ENCODE results near the gene ALAS1.

The ALAS1 gene

DNA sequence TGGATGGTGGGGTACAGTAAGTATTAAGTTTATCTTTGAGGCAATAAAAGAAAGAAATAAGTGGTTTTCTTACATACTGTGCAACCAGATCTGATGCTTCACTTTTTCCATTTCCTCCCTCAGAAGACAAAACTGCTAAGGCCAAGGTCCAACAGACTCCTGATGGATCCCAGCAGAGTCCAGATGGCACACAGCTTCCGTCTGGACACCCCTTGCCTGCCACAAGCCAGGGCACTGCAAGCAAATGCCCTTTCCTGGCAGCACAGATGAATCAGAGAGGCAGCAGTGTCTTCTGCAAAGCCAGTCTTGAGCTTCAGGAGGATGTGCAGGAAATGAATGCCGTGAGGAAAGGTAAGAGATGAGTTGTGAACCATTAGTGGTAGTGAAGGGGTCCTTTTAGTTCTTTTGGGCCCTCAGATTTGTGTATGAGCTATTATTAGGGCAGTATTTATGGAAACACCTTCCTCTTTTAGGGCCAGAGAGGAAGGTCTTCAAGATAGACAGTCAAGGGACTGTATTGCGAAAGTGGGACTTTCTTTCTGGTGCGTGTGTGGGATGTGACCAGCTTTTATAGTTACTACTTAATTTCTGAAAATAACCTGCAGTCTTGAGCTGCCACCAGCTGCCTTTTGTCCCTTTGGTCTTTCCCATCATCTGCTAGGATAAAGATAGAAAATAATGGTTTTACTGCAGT, 4.6 kb downstream of the ALAS1 start:
- DNase-seq: no peak

DNA sequence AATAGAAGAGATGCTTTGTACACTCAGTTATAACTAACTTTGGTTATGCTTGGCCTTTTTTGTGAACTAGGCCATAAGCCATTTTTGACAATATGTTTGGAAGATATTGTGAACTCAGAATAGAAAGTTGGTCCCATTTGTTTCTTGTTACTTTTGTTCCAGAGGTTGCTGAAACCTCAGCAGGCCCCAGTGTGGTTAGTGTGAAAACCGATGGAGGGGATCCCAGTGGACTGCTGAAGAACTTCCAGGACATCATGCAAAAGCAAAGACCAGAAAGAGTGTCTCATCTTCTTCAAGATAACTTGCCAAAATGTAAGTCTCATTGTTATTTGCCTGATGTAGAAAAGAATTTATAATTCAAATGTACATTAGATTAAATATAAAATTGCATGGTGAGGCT, 5.7 kb downstream of the ALAS1 start:
- no peak for DNase-seq

DNA sequence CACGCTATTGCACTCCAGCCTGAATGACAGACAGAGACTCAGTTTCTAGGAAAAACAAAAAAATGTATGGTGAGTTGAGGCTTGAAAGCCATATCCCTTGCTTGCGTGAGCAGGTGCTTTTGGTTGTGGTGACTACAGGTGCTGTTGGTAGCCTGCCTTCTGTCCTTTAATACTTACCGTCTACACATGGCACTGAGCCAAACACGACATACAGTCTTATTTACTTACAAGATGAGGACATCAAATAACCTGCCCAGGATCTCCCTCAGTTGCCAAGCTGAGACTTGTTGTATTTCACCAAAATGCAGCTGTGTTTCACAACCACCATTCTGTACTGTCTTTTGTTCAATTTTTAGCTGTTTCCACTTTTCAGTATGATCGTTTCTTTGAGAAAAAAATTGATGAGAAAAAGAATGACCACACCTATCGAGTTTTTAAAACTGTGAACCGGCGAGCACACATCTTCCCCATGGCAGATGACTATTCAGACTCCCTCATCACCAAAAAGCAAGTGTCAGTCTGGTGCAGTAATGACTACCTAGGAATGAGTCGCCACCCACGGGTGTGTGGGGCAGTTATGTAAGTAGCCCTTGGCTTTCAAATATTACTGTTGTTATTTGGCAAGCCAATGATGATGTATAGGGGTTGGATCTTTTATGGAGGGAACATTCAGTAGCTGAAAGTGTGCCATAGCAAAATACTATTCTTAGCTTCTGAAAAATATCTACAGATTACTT, 6.5 kb downstream of the ALAS1 start:
- DNase-seq: no peak

DNA sequence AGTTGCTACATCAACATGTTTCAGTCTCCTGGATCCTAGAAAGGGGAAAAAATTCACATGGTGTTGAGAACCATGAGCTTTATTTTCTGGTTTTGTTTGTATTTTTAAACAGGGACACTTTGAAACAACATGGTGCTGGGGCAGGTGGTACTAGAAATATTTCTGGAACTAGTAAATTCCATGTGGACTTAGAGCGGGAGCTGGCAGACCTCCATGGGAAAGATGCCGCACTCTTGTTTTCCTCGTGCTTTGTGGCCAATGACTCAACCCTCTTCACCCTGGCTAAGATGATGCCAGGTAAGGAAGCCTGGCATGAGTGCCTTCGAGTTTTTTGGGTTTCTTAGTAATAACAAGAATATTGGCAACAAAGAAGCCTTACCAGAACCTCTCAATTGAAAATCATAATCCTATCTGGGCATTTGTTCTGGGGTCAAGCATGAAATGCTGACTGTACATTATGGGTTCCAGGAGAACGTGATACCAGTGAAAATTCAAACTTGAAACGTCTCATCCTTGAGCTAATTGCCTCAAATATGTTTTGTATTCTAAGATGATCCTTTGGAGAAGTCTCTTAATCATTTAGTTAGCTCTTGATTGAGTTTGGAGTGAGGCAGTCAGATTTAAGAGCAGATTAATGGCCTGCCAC, 7.9 kb downstream of the ALAS1 start:
- no peak for DNase-seq

DNA sequence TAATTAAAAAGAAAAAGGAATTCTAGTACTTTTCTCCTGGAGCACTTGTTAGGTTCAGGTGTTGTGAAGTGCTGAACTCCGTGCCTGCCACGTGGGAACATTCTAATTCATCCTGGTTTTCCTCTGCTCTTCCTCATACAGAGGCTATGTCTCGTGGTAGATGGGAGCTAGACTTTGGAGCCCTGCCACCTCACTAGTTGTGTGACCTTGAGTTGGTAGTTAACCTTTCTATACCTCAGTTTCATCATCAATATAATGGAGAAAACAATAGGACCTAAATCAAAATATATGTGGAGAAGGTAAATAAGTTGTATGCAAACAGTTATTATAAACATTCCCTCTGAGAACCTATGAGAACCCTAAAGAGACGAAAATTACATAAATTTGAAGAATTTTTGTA, 10.6 kb downstream of the ALAS1 start:
- no peak for DNase-seq

- no peak for DNase-seq
Measured at GRCh38 chr3:52210037-52210436, 12.1 kb downstream of the ALAS1 start.

- no peak for DNase-seq
Measured at GRCh38 chr3:52210550-52211046, 12.6 kb downstream of the ALAS1 start.

- DNase-seq: no peak
Measured at GRCh38 chr3:52211268-52211891, 13.4 kb downstream of the ALAS1 start.

- DNase-seq: no peak
Measured at GRCh38 chr3:52213005-52213404, 15.0 kb downstream of the ALAS1 start.

DNA sequence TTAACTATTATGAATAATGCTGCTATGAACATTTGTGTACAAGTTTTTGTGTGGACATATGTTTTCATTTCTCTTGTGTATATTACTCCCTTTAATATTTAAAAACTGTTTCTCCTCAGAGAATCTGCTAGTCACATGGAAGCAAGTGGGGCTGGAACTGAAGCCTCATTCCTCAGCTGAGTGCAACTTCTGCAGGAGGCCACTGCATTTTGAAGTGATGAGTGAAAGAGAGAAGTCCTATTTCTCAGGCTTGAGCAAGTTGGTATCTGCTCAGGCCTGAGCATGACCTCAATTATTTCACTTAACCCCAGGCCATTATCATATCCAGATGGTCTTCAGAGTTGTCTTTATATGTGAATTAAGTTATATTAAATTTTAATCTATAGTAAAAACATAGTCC, 15.9 kb downstream of the ALAS1 start:
- no peak for DNase-seq

DNA sequence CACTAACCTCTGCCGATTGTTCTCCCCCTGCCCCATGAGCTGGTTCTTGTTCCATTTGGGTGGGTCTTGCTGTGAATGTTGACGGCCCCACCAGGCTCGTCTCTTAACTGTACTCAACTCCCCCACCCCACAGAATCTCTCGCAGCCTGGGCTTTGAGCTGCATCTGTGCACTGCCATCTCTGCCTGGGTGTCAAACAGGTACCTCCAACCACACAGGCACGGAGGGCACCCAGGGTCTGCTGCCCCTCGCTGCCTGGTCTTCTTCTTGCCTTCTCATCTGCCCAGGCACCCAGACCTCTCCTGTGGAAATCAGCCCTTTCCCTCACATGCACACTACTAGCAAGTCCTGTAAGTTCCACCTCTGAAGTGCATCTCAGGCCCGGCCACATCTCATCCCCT, 17.4 kb downstream of the ALAS1 start:
- DNase-seq: no peak

- DNase-seq: no peak
Measured at GRCh38 chr3:52216585-52217408, 18.8 kb downstream of the ALAS1 start.

- DNase-seq: no peak
Measured at GRCh38 chr3:52217409-52217805, 19.4 kb downstream of the ALAS1 start.

DNA sequence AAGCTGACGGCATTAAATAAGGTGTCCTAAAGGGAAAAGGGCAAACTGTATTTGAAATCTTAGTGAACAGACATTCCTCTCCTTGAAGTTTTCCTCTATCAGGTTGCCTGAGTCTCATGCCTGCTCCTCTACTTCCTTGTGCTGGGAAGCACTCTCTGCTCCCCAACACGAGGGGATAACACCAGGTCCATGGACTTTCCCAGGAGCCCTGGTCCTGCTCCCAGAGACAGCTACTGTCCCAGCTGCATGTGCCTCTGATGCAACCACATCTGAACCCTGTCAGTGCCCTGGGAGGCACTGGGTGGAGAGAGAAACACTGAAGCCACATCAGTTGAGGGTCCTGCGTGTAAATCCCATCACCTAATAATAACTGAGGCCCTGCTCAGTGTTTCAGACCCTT, 20.1 kb downstream of the ALAS1 start:
- DNase-seq: no peak

- no peak for DNase-seq
Measured at GRCh38 chr3:52218454-52218853, 20.5 kb downstream of the ALAS1 start.

- no peak for DNase-seq
Measured at GRCh38 chr3:52218937-52219650, 21.1 kb downstream of the ALAS1 start.

DNA sequence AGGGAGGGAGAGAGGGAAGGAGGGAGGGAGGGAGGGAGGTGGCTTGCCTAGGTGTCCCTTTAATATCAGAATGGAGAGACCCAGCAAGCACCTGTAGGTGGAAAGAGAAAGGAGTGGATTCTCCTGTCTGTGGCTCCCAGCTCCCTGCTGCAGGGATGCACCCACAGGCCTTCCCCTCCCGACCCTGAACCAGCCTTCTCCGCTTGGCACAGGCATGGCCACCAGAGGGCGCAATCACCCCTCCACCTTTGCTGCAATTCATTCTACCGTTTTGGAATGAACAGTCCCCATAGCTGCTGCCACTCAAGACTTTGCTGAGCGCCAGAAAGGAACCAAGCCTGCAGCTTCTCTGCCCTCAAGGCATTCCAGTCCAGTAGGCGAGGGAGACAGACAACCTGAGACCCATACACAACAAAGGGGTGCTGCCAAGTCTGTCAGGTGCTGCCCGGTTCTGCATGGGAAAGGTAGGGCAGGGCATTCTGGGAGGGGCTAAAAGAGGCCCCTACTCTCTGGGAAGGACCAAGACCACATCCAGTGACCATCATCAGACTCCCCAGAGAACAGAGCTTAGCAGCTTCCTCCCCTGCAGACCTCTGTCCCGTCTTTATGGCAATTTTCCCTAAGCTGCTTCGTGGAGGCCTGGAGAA, 22.5 kb downstream of the ALAS1 start:
- peak; percentile 16 for DNase-seq

- no peak for DNase-seq
Measured at GRCh38 chr3:52221141-52221562, 23.2 kb downstream of the ALAS1 start.

DNA sequence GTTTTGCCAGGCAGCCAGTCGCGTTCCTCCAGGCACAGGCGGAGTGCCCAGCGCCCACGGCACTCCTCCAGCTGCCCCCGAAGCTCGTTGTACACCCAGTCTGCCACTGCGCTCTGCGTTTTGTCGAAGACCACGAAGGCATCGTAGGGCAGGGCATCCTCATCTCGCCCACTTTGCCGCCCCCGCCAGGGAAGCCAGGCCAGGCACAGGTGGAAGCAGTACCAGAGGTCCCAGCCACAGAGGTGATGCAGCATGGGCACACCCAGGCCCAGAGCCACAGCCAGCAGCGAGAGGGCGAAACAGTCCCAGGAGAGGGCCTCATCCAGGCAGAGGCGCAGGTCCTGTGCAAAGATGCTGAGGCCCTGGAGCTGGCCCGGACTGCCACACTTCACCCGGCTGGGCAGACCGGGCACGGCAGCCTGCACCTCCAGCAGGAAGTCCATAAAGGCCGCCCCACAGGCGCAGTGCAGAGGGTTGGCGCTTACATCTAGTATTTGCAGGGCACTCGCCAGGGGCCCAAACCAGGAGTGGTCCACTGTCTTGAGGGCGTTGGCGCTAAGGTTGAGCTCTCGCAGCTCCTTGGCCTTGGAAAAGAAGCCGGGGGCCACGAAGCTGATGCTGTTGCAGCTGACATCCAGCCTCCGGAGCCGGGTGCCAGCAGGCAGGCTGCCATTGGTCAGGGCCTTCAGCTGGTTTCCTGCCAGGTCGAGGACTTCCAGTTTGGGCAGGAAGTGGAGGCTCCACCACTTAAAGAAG, 23.8 kb downstream of the ALAS1 start:
- DNase-seq: no peak
